ENCODE results near the gene SASH1. TPM values are rescaled to one million over a fixed set of nuclear protein-coding genes. Genes with fewer than 3 reads are reported as not detected.

SASH1 gene
- total RNA-seq, 6 donors from 2014 or later: 59.3 to 131 (median 79.2) TPM

- WGBS, 2 donors: 76 to 87% methylated on average over 6 of the region's 6 CpGs
- Histone ChIP-seq H3K27me3 (no peaks in the 10 kb centered on the region), H3K9me3 (no peaks in the 10 kb centered on the region), H3K4me1 (peaks cover 20 to 55% (median 34%) of the 10 kb centered on the region in 4 donors), H3K4me3 (no peak overlapping the region), H3K36me3 (peaks cover 0 to 7% (median 0%) of the 10 kb centered on the region in 4 donors), H3K27ac (peak overlapping the region in 1 of 4 donors; percentile 37)
- ATAC-seq (ENCODE audit: low FRiP score in 2 of 2) (no peak), DNase-seq (no peak)
- TF ChIP-seq POLR2A (IDR thresholded peaks at IDR 0.05): no peak
- no peak for TF ChIP-seq POLR2AphosphoS5 (IDR thresholded peaks at IDR 0.05)
- TF ChIP-seq CTCF (IDR thresholded peaks at IDR 0.05): no peak
- no peak for TF ChIP-seq EP300 (IDR thresholded peaks at IDR 0.05)
Observed at GRCh38 chr6:148445116-148445515, 102.5 kb downstream of the SASH1 start.

- no peaks in the 10 kb centered on the region for H3K9me3 ChIP-seq
- peaks cover 20 to 50% (median 29%) of the 10 kb centered on the region in 4 donors for H3K4me1 ChIP-seq
- WGBS, 2 donors: 82 to 86% methylated on average over 6 of the region's 6 CpGs
- peaks cover 0 to 7% (median 0%) of the 10 kb centered on the region in 4 donors for H3K36me3 ChIP-seq
- DNase-seq (no peak), ATAC-seq (ENCODE audit: low FRiP score in 2 of 2) (no peak)
- H3K27me3 ChIP-seq: no peaks in the 10 kb centered on the region
- H3K4me3 ChIP-seq: no peak overlapping the region
- peak overlapping the region in 1 of 4 donors; percentile 37 for H3K27ac ChIP-seq
- TF ChIP-seq POLR2AphosphoS5 (IDR thresholded peaks at IDR 0.05): no peak
- no peak for TF ChIP-seq POLR2A (IDR thresholded peaks at IDR 0.05)
- no peak for TF ChIP-seq CTCF (IDR thresholded peaks at IDR 0.05)
- no peak for TF ChIP-seq EP300 (IDR thresholded peaks at IDR 0.05)
Observed at GRCh38 chr6:148445620-148446019, 103.0 kb downstream of the SASH1 start.

- Histone ChIP-seq H3K4me3 (no peak overlapping the region), H3K9me3 (no peaks in the 10 kb centered on the region), H3K27ac (peak overlapping the region in 1 of 4 donors; percentile 46), H3K36me3 (peaks cover 0 to 7% (median 0%) of the 10 kb centered on the region in 4 donors), H3K4me1 (peaks cover 16 to 41% (median 23%) of the 10 kb centered on the region in 4 donors), H3K27me3 (no peaks in the 10 kb centered on the region)
- TF ChIP-seq POLR2AphosphoS5 (IDR thresholded peaks at IDR 0.05) (no peak), POLR2A (IDR thresholded peaks at IDR 0.05) (no peak), EP300 (IDR thresholded peaks at IDR 0.05) (no peak), CTCF (IDR thresholded peaks at IDR 0.05) (no peak)
- WGBS, 2 donors: 83 to 94% methylated on average over 3 of the region's 3 CpGs
- DNase-seq (no peak), ATAC-seq (ENCODE audit: low FRiP score in 2 of 2) (no peak)
Observed at GRCh38 chr6:148446681-148447080, 104.0 kb downstream of the SASH1 start.

- WGBS, 2 donors: 82 to 86% methylated on average over 12 of the region's 12 CpGs
- no peak for TF ChIP-seq POLR2A (IDR thresholded peaks at IDR 0.05)
- no peak for TF ChIP-seq CTCF (IDR thresholded peaks at IDR 0.05)
- no peak for TF ChIP-seq POLR2AphosphoS5 (IDR thresholded peaks at IDR 0.05)
- no peak for TF ChIP-seq EP300 (IDR thresholded peaks at IDR 0.05)
- Histone ChIP-seq H3K4me3 (no peak overlapping the region), H3K4me1 (peaks cover 9 to 37% (median 16%) of the 10 kb centered on the region in 4 donors), H3K36me3 (peaks cover 0 to 7% (median 0%) of the 10 kb centered on the region in 4 donors), H3K27me3 (no peaks in the 10 kb centered on the region), H3K9me3 (no peaks in the 10 kb centered on the region), H3K27ac (peak overlapping the region in 2 of 4 donors; percentile 3 to 46)
- ATAC-seq (ENCODE audit: low FRiP score in 2 of 2): peak in 1 of 2 donors; percentile 34
- DNase-seq: no peak
Observed at GRCh38 chr6:148447521-148448230, 105.0 kb downstream of the SASH1 start.
